Heart left ventricle (tissue), 16 donors: Measurements from ENCODE around the gene TBCK. TPM values are rescaled to one million over a fixed set of nuclear protein-coding genes. Genes with fewer than 3 reads are reported as not detected.

ENCODE experiments used
- ATAC-seq, 4 donors: fragments of 200-7000 bp; cut with Tn5 transposase; one replicate each; pipeline ENCODE4 v1.9.1; 2020 to 2022; ENCODE audit warnings: moderate library complexity in 4 of 4, mild to moderate bottlenecking in 3 of 4, moderate number of reproducible peaks in 1 of 4
- DNase-seq, 5 donors: peaks; one replicate each; pipeline ENCODE4 v3.0.0-alpha.2; 2020
- H3K27ac ChIP-seq, 12 donors: fragments of 200-600 bp; sonication (generic) in 4 of 12; one replicate each; pipeline versions ENCODE4 v1.5.0 to v1.8.0; 2016 to 2022; ENCODE audit warnings: mild to moderate bottlenecking in 2 of 12
- H3K27me3 ChIP-seq, 9 donors: fragments of 200-600 bp; sonication (generic) in 2 of 9; one replicate each; pipeline versions ENCODE4 v1.5.1 to v1.8.0; 2016 to 2022; ENCODE audit warnings: mild to moderate bottlenecking in 3 of 9
- H3K36me3 ChIP-seq, 9 donors: fragments of 200-600 bp; sonication (generic) in 2 of 9; one replicate each; pipeline versions ENCODE4 v1.5.0 to v1.8.0; 2018 to 2022; ENCODE audit warnings: mild to moderate bottlenecking in 2 of 9
- H3K4me1 ChIP-seq, 12 donors: fragments of 200-600 bp; sonication (generic) in 4 of 12; one replicate each; pipeline versions ENCODE4 v1.5.0 to v1.8.0; 2016 to 2022; ENCODE audit warnings: mild to moderate bottlenecking in 3 of 12
- H3K4me3 ChIP-seq, 12 donors: fragments of 200-600 bp; sonication (generic) in 4 of 12; one replicate each; pipeline versions ENCODE4 v1.5.0 to v1.8.0; 2017 to 2022; ENCODE audit warnings: mild to moderate bottlenecking in 9 of 12, moderate library complexity in 4 of 12
- H3K9me3 ChIP-seq, 12 donors: fragments of 200-600 bp; sonication (generic) in 4 of 12; one replicate each; pipeline versions ENCODE4 v1.5.0 to v1.8.0; 2016 to 2022; ENCODE audit warnings: mild to moderate bottlenecking in 1 of 12
- CTCF ChIP-seq, 12 donors: fragments of 200-600 bp; sonication (generic) in 4 of 12; IDR thresholded peaks; one replicate each; pipeline versions ENCODE4 v1.5.0 to v1.8.0; 2018 to 2022; ENCODE audit warnings: antibody characterized with exemption in 12 of 12, mild to moderate bottlenecking in 5 of 12
- POLR2A ChIP-seq, 2 donors: fragments of 450-650 bp; IDR thresholded peaks; one replicate each; pipeline ENCODE4 v1.6.1; 2017; ENCODE audit warnings: antibody characterized with exemption in 2 of 2, mild to moderate bottlenecking in 2 of 2, moderate library complexity in 2 of 2
- WGBS, 4 donors: extraction: QIAGEN DNeasy Blood & Tissue Kit in 2 of 4; methylation state at CpG; one replicate each; pipeline versions ENCODE4 v1.1.5 to v1.1.7; 2013 to 2018; 5-methylcytosine and 5-hydroxymethylcytosine counted together
- intact Hi-C, 10 donors: fragments of 100-400 bp; cut with DNase I; formaldehyde crosslinking; loops; one replicate each; pipeline versions ENCODE4 v1.11.1 to v1.14.2; 2022
- polyA plus RNA-seq, 2 donors: library from polyadenylated mRNA; stranded (reverse); fragments of 200-250 nt; gene quantifications; one replicate each; pipeline ENCODE4 v1.2.3, GENCODE V29; 2013
- total RNA-seq, 9 donors: library from RNA; depleted of rRNA in 2 of 9; stranded (reverse); fragments of >200 nt in 2 of 9; fragmentation: NEBNext Ultra II Directional in 3 of 9; extraction: Animal tissue kit (Norgen Biotek cat#: 25700) in 3 of 9; gene quantifications; one replicate each; pipeline versions ENCODE4 v1.1.0 to v1.2.4, GENCODE V29; 2016 to 2023
- donor health status: ischemic (EF 13 %, LVEDD 7.1; RV severe dilation, severe dysfunction).
- donor health status: healthy with polysubstance abuse.
- donor health status: DM: no; HTN: yes; CAD: no.
- donor health status: DM: no; HTN: no; CAD: no.
- donor health status: ischemic (EF 25% LVEDD 6.9; RV normal size, moderate dysfunction).
- donor health status: ischemic (EF 25% LVEDD 5.7; RV mildly dilated, moderate dysfunction).
- donor health status: healthy.
- donor health status: DM: yes; HTN: yes; CAD: no.
- donor health status: ischemic (EF 35%, LVEDD 5.7; RV mildly dilated, moderate dysfunction).
- donor health status: nonischemic (EF 11% LVEDD 7.7; RV severe dilation, severe dysfunction).
- donor health status: DM: yes; HTN: yes; CAD: no.
- donor health status: PGD.
- donor health status: ischemic (EF 29% LVEDD 5.4; RV normal size, mild dysfunction).
- donor health status: nonischemic (EF 23%, LVEDD 6.1; RV moderate dilation, normal function).

Gene TBCK
- total and polyA plus RNA-seq, 11 donors = 5.0 to 27.1 (median 14.6) TPM

GRCh38 chr4:106036334-106036733 lies 279.7 kb downstream of the TBCK start:
- H3K4me3 ChIP-seq = no peak overlapping the region
- no peak overlapping the region for H3K27ac ChIP-seq
- H3K27me3 ChIP-seq = no peaks in the 10 kb centered on the region
- WGBS, 4 donors = 74 to 85% (median 78%) methylated on average over 3 of the region's 3 CpGs
- TF ChIP-seq POLR2A (IDR thresholded peaks at IDR 0.05) (no peak), CTCF (IDR thresholded peaks at IDR 0.05) (no peak)
- peaks cover 0 to 8% (median 0%) of the 10 kb centered on the region in 12 donors for H3K9me3 ChIP-seq
- DNase-seq = no peak
- H3K36me3 ChIP-seq = no peaks in the 10 kb centered on the region
- H3K4me1 ChIP-seq = peaks cover 0 to 9% (median 3%) of the 10 kb centered on the region in 12 donors
- intact Hi-C loops = no loop called here
- no peak for ATAC-seq

GRCh38 chr4:106035204-106035603 lies 280.8 kb downstream of the TBCK start:
- no peaks in the 10 kb centered on the region for H3K27me3 ChIP-seq
- no peak for ATAC-seq
- H3K36me3 ChIP-seq = no peaks in the 10 kb centered on the region
- WGBS, 4 donors = 94 to 100% (median 96%) methylated on average over 1 of the region's 1 CpG
- peaks cover 0 to 14% (median 2%) of the 10 kb centered on the region in 12 donors for H3K9me3 ChIP-seq
- intact Hi-C loops = no loop called here
- H3K4me3 ChIP-seq = no peak overlapping the region
- TF ChIP-seq CTCF (IDR thresholded peaks at IDR 0.05) (no peak), POLR2A (IDR thresholded peaks at IDR 0.05) (no peak)
- no peak overlapping the region for H3K27ac ChIP-seq
- H3K4me1 ChIP-seq = peaks cover 0 to 9% (median 0%) of the 10 kb centered on the region in 12 donors
- no peak for DNase-seq

- Histone ChIP-seq H3K27me3 (no peaks in the 10 kb centered on the region), H3K27ac (no peak overlapping the region)
- no peak for TF ChIP-seq POLR2A (IDR thresholded peaks at IDR 0.05)
- no peak for TF ChIP-seq CTCF (IDR thresholded peaks at IDR 0.05)
Measured at GRCh38 chr4:106034751-106035150, 281.3 kb downstream of the TBCK start.

GRCh38 chr4:106034220-106034619 lies 281.8 kb downstream of the TBCK start:
- TF ChIP-seq CTCF (IDR thresholded peaks at IDR 0.05) = no peak
- no peak for TF ChIP-seq POLR2A (IDR thresholded peaks at IDR 0.05)
- DNase-seq (no peak), ATAC-seq (no peak)
- Histone ChIP-seq H3K4me3 (no peak overlapping the region), H3K27me3 (no peaks in the 10 kb centered on the region), H3K4me1 (peaks cover 0 to 9% (median 0%) of the 10 kb centered on the region in 12 donors), H3K27ac (no peak overlapping the region), H3K9me3 (peaks cover 0 to 14% (median 2%) of the 10 kb centered on the region in 12 donors), H3K36me3 (no peaks in the 10 kb centered on the region)
- intact Hi-C loops = no loop called here
- 44 to 51% (median 47%) methylated on average over 3 of the region's 3 CpGs for WGBS, 4 donors

More at GRCh38 chr4:106034751-106035150, 281.3 kb downstream of the TBCK start:
- Histone ChIP-seq H3K4me1 (peaks cover 0 to 9% (median 0%) of the 10 kb centered on the region in 12 donors), H3K9me3 (peaks cover 0 to 14% (median 2%) of the 10 kb centered on the region in 12 donors), H3K36me3 (no peaks in the 10 kb centered on the region), H3K4me3 (no peak overlapping the region)
- intact Hi-C loops = no loop called here
- DNase-seq (no peak), ATAC-seq (no peak)
